Measurements from ENCODE around the gene FRMPD2. TPM values are rescaled to one million over a fixed set of nuclear protein-coding genes. Genes with fewer than 3 reads are reported as not detected.

FRMPD2 gene
- total and polyA plus RNA-seq, 2 experiments from 2014 or later = not detected

GRCh38 chr10:48306870-48307710, 32.6 kb upstream of the FRMPD2 start:
- DNase-seq (ENCODE audit: low spot score) (peak; percentile 37), ATAC-seq (peak; percentile 59)
- Mint-ChIP-seq H3K27me3 (ENCODE audit: insufficient read depth, low read depth, poor library complexity) (peaks cover 2% of the 10 kb centered on the region), H3K9me3 (no peaks in the 10 kb centered on the region; the same call in 2 of the 3 replicates), H3K4me3 (peak overlapping the region; percentile 80), H3K27ac (peak overlapping the region; percentile 4; the same call in 1 of the 2 replicates), H3K36me3 (ENCODE audit: low read depth) (no peaks in the 10 kb centered on the region), H3K4me1 (peaks cover 25% of the 10 kb centered on the region)
- Histone ChIP-seq H3K36me3 (ENCODE audit: insufficient read depth) (no peaks in the 10 kb centered on the region), H3K79me2 (replicated peaks; ENCODE audit: insufficient read depth) (peaks cover 50% of the 10 kb centered on the region), H3F3A (replicated peaks; ENCODE audit: low read depth) (no peaks in the 10 kb centered on the region; the same call in 1 of the 2 replicates), H4K20me1 (replicated peaks; ENCODE audit: insufficient read depth) (peaks cover 20% of the 10 kb centered on the region; the same call in 1 of the 2 replicates), H3K27me3 (ENCODE audit: insufficient read depth) (0 out of 2 replicates have a peak, but pooled peaks cover 6% of the 10 kb centered on the region), H3K4me3 (peak overlapping the region; percentile 92), H3K27ac (ENCODE audit: low read depth) (peak overlapping the region; percentile 50; the same call in 1 of the 2 replicates), H2AFZ (peak overlapping the region; percentile 56; the same call in 1 of the 2 replicates), H3K9me2 (ENCODE audit: insufficient read depth) (peaks cover 9% of the 10 kb centered on the region; the same call in 1 of the 2 replicates), H3K4me1 (ENCODE audit: insufficient read depth) (peaks cover 13% of the 10 kb centered on the region), H3K4me2 (peak overlapping the region; percentile 85)
- no peak for TF ChIP-seq CTCF (conservative IDR thresholded peaks at IDR 0.05; ENCODE audit: low read depth in 2 of 2)
- TF ChIP-seq, protein P1, sequence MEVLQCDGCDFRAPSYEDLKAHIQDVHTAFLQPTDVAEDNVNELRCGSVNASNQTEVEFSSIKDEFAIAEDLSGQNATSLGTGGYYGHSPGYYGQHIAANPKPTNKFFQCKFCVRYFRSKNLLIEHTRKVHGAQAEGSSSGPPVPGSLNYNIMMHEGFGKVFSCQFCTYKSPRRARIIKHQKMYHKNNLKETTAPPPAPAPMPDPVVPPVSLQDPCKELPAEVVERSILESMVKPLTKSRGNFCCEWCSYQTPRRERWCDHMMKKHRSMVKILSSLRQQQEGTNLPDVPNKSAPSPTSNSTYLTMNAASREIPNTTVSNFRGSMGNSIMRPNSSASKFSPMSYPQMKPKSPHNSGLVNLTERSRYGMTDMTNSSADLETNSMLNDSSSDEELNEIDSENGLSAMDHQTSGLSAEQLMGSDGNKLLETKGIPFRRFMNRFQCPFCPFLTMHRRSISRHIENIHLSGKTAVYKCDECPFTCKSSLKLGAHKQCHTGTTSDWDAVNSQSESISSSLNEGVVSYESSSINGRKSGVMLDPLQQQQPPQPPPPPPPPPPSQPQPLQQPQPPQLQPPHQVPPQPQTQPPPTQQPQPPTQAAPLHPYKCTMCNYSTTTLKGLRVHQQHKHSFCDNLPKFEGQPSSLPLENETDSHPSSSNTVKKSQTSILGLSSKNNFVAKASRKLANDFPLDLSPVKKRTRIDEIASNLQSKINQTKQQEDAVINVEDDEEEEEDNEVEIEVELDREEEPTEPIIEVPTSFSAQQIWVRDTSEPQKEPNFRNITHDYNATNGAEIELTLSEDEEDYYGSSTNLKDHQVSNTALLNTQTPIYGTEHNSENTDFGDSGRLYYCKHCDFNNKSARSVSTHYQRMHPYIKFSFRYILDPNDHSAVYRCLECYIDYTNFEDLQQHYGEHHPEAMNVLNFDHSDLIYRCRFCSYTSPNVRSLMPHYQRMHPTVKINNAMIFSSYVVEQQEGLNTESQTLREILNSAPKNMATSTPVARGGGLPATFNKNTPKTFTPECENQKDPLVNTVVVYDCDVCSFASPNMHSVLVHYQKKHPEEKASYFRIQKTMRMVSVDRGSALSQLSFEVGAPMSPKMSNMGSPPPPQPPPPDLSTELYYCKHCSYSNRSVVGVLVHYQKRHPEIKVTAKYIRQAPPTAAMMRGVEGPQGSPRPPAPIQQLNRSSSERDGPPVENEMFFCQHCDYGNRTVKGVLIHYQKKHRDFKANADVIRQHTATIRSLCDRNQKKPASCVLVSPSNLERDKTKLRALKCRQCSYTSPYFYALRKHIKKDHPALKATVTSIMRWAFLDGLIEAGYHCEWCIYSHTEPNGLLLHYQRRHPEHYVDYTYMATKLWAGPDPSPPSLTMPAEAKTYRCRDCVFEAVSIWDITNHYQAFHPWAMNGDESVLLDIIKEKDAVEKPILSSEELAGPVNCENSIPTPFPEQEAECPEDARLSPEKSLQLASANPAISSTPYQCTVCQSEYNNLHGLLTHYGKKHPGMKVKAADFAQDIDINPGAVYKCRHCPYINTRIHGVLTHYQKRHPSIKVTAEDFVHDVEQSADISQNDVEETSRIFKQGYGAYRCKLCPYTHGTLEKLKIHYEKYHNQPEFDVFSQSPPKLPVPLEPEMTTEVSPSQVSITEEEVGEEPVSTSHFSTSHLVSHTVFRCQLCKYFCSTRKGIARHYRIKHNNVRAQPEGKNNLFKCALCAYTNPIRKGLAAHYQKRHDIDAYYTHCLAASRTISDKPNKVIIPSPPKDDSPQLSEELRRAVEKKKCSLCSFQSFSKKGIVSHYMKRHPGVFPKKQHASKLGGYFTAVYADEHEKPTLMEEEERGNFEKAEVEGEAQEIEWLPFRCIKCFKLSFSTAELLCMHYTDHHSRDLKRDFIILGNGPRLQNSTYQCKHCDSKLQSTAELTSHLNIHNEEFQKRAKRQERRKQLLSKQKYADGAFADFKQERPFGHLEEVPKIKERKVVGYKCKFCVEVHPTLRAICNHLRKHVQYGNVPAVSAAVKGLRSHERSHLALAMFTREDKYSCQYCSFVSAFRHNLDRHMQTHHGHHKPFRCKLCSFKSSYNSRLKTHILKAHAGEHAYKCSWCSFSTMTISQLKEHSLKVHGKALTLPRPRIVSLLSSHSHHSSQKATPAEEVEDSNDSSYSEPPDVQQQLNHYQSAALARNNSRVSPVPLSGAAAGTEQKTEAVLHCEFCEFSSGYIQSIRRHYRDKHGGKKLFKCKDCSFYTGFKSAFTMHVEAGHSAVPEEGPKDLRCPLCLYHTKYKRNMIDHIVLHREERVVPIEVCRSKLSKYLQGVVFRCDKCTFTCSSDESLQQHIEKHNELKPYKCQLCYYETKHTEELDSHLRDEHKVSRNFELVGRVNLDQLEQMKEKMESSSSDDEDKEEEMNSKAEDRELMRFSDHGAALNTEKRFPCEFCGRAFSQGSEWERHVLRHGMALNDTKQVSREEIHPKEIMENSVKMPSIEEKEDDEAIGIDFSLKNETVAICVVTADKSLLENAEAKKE (CRISPR knock-in tag; IDR thresholded peaks at IDR 0.05) = no peak
- TF ChIP-seq JUNB (IDR thresholded peaks at IDR 0.05; ENCODE audit: unreplicated experiment) = no peak
- no peak for TF ChIP-seq ETS1 (IDR thresholded peaks at IDR 0.05)
- no peak for TF ChIP-seq EZH2phosphoT487 (IDR thresholded peaks at IDR 0.05; ENCODE audit: unreplicated experiment)
- TF ChIP-seq STAT1 (IDR thresholded peaks at IDR 0.05; ENCODE audit: unreplicated experiment) = no peak
- TF ChIP-seq CREB1 (CRISPR knock-in tag; IDR thresholded peaks at IDR 0.05; ENCODE audit: low read depth) = no peak
- TF ChIP-seq NANOG (IDR thresholded peaks at IDR 0.05; ENCODE audit: borderline replicate concordance) = no peak
- TF ChIP-seq ZNF114 (CRISPR knock-in tag; IDR thresholded peaks at IDR 0.05) = no peak
- TF ChIP-seq ZNF331 (CRISPR knock-in tag; IDR thresholded peaks at IDR 0.05; ENCODE audit: low read depth) = no peak
- no peak for TF ChIP-seq REST (IDR thresholded peaks at IDR 0.05; ENCODE audit: unreplicated experiment)
- no peak for TF ChIP-seq EZH2 (IDR thresholded peaks at IDR 0.05; ENCODE audit: low read depth, unreplicated experiment)
- TF ChIP-seq POLR2AphosphoS5 (IDR thresholded peaks at IDR 0.05; ENCODE audit: low read depth) = no peak

All from GM23338 (cell line).